PC-9 (cell line): ENCODE measurements around the gene C3orf70.

ENCODE experiments used
- CTCF ChIP-seq: fragments of 200-600 bp; sonication (generic); conservative IDR thresholded peaks from 2 replicates; pipeline ENCODE4 v1.6.1; 2017; ENCODE audit warnings: mixed run types, antibody characterized with exemption, mild to moderate bottlenecking, moderate library complexity
- EZH2 ChIP-seq: fragments of 200-600 bp; sonication (generic); IDR thresholded peaks from 2 replicates; pipeline ENCODE4 v1.8.0; 2017; ENCODE audit warnings: antibody characterized with exemption, low read depth

GRCh38 chr3:185151964-185152409 lies 873 bp downstream of the C3orf70 start:
- TF ChIP-seq EZH2: no peak
- no peak for TF ChIP-seq CTCF
